ENCODE results near the gene CHRNB2. TPM values are rescaled to one million over a fixed set of nuclear protein-coding genes. Genes with fewer than 3 reads are reported as not detected.

Gene CHRNB2
- total RNA-seq, 1 experiment from 2014 or later: not detected

DNA sequence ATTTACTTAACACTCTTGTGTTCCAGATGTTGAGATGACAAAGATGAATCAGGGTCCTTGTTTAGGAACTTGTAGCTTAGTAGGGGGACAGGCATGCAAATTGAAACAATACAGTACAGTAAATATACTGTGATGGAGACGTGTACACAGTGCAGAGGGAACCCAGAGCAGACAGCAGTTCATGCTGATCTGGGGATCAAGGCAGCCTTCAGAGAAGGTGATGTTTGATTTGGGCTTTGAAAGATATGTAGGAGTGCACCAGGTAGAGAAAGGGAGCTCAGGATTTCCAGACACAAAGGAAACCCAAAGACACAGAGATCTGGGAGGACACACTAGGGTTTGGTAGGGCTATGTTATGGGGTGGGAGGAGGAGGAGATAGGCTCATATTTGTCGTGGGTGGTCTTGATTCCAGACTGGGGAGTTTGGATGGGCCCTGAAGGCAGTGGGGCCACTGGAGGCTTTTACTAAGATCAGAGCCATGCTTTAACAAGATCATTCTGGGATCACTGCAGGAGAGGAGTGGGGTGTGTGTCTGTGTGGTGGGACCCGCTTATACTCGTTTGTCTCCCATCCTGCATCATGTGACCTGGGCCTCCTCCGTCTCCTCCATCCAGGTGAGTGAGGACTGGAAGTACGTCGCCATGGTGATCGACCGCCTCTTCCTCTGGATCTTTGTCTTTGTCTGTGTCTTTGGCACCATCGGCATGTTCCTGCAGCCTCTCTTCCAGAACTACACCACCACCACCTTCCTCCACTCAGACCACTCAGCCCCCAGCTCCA lies 7.8 kb downstream of the CHRNB2 start:
- Histone ChIP-seq H2AFZ (no peak overlapping the region), H3K27ac (no peak overlapping the region), H3K36me3 (ENCODE audit: low read depth) (no peaks in the 10 kb centered on the region), H3K4me2 (no peak overlapping the region), H3K79me2 (ENCODE audit: low read depth) (no peaks in the 10 kb centered on the region), H4K20me1 (ENCODE audit: insufficient read depth) (no peaks in the 10 kb centered on the region), H3F3A (ENCODE audit: insufficient read depth, low read depth) (no peaks in the 10 kb centered on the region), H3K4me1 (replicated peaks; ENCODE audit: insufficient read depth) (no peaks in the 10 kb centered on the region), H3K27me3 (ENCODE audit: insufficient read depth, low read depth) (peaks cover 36% of the 10 kb centered on the region), H3K4me3 (no peak overlapping the region), H3K9me3 (ENCODE audit: insufficient read depth, low read depth) (no peaks in the 10 kb centered on the region), H3K9me2 (ENCODE audit: insufficient read depth) (no peaks in the 10 kb centered on the region)
- DNase-seq: no peak
- ChIA-PET POLR2A (ENCODE audit: unreplicated experiment) (interaction anchor here (0.6 kb wide), 1 partner anchor 106 kb away, joined by 4 read pairs; no protein-coding TSS in a partner anchor), CTCF (no interaction called here)
- TF ChIP-seq CTCF (conservative IDR thresholded peaks at IDR 0.05): no peak
- no peak for TF ChIP-seq EZH2 (IDR thresholded peaks at IDR 0.05; ENCODE audit: low read depth)
- intact Hi-C loops (cut with micrococcal nuclease; ENCODE audit: unreplicated experiment): no loop called here
- TSS peak; percentile 33 for BruUV-seq (replicated peaks)

DNA sequence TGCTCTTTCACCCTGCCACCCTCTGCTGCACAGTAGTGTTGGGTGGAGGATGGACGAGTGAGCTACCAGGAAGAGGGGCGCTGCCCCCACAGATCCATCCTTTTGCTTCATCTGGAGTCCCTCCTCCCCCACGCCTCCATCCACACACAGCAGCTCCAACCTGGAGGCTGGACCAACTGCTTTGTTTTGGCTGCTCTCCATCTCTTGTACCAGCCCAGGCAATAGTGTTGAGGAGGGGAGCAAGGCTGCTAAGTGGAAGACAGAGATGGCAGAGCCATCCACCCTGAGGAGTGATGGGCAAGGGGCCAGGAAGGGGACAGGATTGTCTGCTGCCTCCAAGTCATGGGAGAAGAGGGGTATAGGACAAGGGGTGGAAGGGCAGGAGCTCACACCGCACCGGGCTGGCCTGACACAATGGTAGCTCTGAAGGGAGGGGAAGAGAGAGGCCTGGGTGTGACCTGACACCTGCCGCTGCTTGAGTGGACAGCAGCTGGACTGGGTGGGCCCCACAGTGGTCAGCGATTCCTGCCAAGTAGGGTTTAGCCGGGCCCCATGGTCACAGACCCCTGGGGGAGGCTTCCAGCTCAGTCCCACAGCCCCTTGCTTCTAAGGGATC lies 8.5 kb downstream of the CHRNB2 start:
- Histone ChIP-seq H3K4me2 (no peak overlapping the region), H3F3A (ENCODE audit: insufficient read depth, low read depth) (no peaks in the 10 kb centered on the region), H4K20me1 (ENCODE audit: insufficient read depth) (no peaks in the 10 kb centered on the region), H3K9me3 (ENCODE audit: insufficient read depth, low read depth) (no peaks in the 10 kb centered on the region), H3K4me1 (replicated peaks; ENCODE audit: insufficient read depth) (no peaks in the 10 kb centered on the region), H3K79me2 (ENCODE audit: low read depth) (no peaks in the 10 kb centered on the region), H3K36me3 (ENCODE audit: low read depth) (0 out of 2 replicates have a peak, but pooled peaks cover 3% of the 10 kb centered on the region), H2AFZ (no peak overlapping the region), H3K9me2 (ENCODE audit: insufficient read depth) (no peaks in the 10 kb centered on the region), H3K4me3 (no peak overlapping the region), H3K27ac (no peak overlapping the region), H3K27me3 (ENCODE audit: insufficient read depth, low read depth) (peaks cover 29% of the 10 kb centered on the region)
- ChIA-PET CTCF (no interaction called here), POLR2A (ENCODE audit: unreplicated experiment) (no interaction called here)
- no TSS peak for BruUV-seq (replicated peaks)
- intact Hi-C loops (cut with micrococcal nuclease; ENCODE audit: unreplicated experiment): no loop called here
- no peak for DNase-seq
- TF ChIP-seq CTCF (conservative IDR thresholded peaks at IDR 0.05) (no peak), EZH2 (IDR thresholded peaks at IDR 0.05; ENCODE audit: low read depth) (no peak)

- no peak overlapping the region for H3K4me3 ChIP-seq
- H3K27me3 ChIP-seq (ENCODE audit: insufficient read depth, low read depth): peaks cover 17% of the 10 kb centered on the region
- no peaks in the 10 kb centered on the region for H3K9me3 ChIP-seq (ENCODE audit: insufficient read depth, low read depth)
- no peaks in the 10 kb centered on the region for H3K4me1 ChIP-seq (replicated peaks; ENCODE audit: insufficient read depth)
- no peak for TF ChIP-seq CTCF (conservative IDR thresholded peaks at IDR 0.05)
- TF ChIP-seq EZH2 (IDR thresholded peaks at IDR 0.05; ENCODE audit: low read depth): no peak
- no peaks in the 10 kb centered on the region for H3K79me2 ChIP-seq (ENCODE audit: low read depth)
- intact Hi-C loops (cut with micrococcal nuclease; ENCODE audit: unreplicated experiment): no loop called here
- H4K20me1 ChIP-seq (ENCODE audit: insufficient read depth): no peaks in the 10 kb centered on the region
- H2AFZ ChIP-seq: no peak overlapping the region
- CTCF ChIA-PET: no interaction called here
- H3K9me2 ChIP-seq (ENCODE audit: insufficient read depth): no peaks in the 10 kb centered on the region
- no TSS peak for BruUV-seq (replicated peaks)
- no peak overlapping the region for H3K27ac ChIP-seq
- 0 out of 2 replicates have a peak, but pooled peaks cover 7% of the 10 kb centered on the region for H3K36me3 ChIP-seq (ENCODE audit: low read depth)
- no peak for DNase-seq
- no peaks in the 10 kb centered on the region for H3F3A ChIP-seq (ENCODE audit: insufficient read depth, low read depth)
- no peak overlapping the region for H3K4me2 ChIP-seq
- POLR2A ChIA-PET (ENCODE audit: unreplicated experiment): no interaction called here
These were observed 9.9 kb downstream of the CHRNB2 start for GRCh38 chr1:154577346-154578057.
